Measurements from ENCODE around the gene TXNRD2. TPM values are rescaled to one million over a fixed set of nuclear protein-coding genes. Genes with fewer than 3 reads are reported as not detected.

Gene TXNRD2
- total and polyA plus RNA-seq, 2 donors (not counting 1 experiment from before 2014, with no cell fraction given): 24.8 to 36.2 TPM

DNA sequence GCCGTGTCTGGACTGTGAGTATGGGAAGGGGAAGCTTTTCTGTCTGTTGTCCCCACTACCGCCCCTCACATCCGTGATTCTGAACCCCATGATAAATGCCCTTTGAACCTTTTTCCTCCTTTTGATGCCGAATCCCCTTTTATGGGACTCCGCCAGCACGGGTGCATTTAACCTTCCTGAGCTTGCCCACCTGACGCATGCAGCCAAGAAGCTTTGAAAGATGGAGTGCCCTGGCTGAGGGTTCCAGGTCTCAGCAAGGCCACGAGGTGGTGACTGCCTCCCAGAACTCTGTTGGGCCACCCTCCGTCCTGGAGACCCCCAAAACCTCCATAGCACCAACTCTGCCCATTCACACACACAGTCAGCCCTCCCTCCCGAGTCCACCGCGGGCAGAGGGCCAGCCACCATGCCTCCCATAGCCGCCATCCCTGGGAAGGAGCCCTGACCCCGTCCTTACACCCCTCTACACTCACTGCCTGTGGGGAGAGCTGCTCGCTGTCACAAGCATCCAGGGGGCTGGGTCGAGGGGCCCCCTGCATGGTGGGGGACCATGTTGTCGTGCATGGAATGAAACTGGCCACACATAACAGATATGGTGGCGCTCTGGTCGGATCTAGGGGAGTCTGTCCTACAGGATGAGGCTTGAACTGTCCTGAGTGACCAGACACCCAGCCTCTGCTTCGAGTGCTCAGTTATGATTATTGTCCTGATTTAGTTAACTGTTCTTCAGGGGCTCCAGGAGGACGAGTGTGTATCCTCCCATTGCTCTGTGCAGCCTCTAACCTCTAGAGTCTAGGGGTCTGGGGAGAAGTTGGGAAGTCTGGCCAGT is 868 bp downstream of the TXNRD2 start:
- intact Hi-C loops (cut with micrococcal nuclease): loop anchor here (5.0 kb wide), 1 partner anchor 48 kb away; no protein-coding TSS in a partner anchor
- peak overlapping the region; percentile 52 to 99 (median 83) for H3K4me3 ChIP-seq (ENCODE audit: control extremely low read depth in 1 of 5, extremely low read depth in 1 of 5, insufficient read depth in 1 of 5, low read depth in 2 of 5, low read length in 4 of 5)

More for the DNA sequence above, 868 bp downstream of the TXNRD2 start:
- H3K9ac ChIP-seq (ENCODE audit: low read length): peak overlapping the region; percentile 99
- H3K4me1 ChIP-seq (ENCODE audit: control insufficient read depth in 2 of 2, insufficient read depth in 2 of 2, low read length in 2 of 2): peaks cover 24 to 34% of the 10 kb centered on the region in 2 donors
- WGBS (ENCODE audit: insufficient coverage): 71% methylated on average over 14 of the region's 21 CpGs
- H3K4me1 Mint-ChIP-seq: peaks cover 36% of the 10 kb centered on the region
- peak overlapping the region; percentile 94 for H3K4me2 ChIP-seq (replicated peaks; ENCODE audit: low read depth, low read length, poor library complexity, severe bottlenecking)
- H3K27me3 ChIP-seq (replicated peaks in 1 of 4; ENCODE audit: control extremely low read depth in 1 of 4, control insufficient read depth in 3 of 4, insufficient read depth in 4 of 4, low read length in 3 of 4): no peaks in the 10 kb centered on the region
- H3K27ac Mint-ChIP-seq: peak overlapping the region; percentile 91
- no peaks in the 10 kb centered on the region for H4K20me1 ChIP-seq (ENCODE audit: control insufficient read depth, insufficient read depth, low read length, poor library complexity, severe bottlenecking)
- DNase-seq (no peak), ATAC-seq (ENCODE audit: low read depth) (no peak)
- no peaks in the 10 kb centered on the region for H3K27me3 Mint-ChIP-seq
- peaks cover 0 to 7% (median 2%) of the 10 kb centered on the region in 3 donors for H3K9me3 ChIP-seq (ENCODE audit: control extremely low read depth in 1 of 3, control insufficient read depth in 2 of 3, insufficient read depth in 1 of 3, low read length in 2 of 3)
- H3K4me3 Mint-ChIP-seq: peak overlapping the region; percentile 94
- H3K9me3 Mint-ChIP-seq (ENCODE audit: insufficient read depth): no peaks in the 10 kb centered on the region
- POLR2A ChIA-PET: no interaction called here
- H3K79me2 ChIP-seq (ENCODE audit: control insufficient read depth, insufficient read depth, low read length): peaks cover 43% of the 10 kb centered on the region
- H3K27ac ChIP-seq (ENCODE audit: low read length in 2 of 2): peak overlapping the region; percentile 62 to 85
- CTCF ChIA-PET: interaction anchor here (1.0 to 1.3 kb wide), 2 partner anchors 77 to 210 kb away, joined by 3 to 4 read pairs; no protein-coding TSS in a partner anchor
- no peak for TF ChIP-seq EZH2 (IDR thresholded peaks at IDR 0.05; ENCODE audit: borderline replicate concordance, insufficient read depth, low read depth, low read length, poor library complexity, severe bottlenecking)
- TF ChIP-seq, protein P1, sequence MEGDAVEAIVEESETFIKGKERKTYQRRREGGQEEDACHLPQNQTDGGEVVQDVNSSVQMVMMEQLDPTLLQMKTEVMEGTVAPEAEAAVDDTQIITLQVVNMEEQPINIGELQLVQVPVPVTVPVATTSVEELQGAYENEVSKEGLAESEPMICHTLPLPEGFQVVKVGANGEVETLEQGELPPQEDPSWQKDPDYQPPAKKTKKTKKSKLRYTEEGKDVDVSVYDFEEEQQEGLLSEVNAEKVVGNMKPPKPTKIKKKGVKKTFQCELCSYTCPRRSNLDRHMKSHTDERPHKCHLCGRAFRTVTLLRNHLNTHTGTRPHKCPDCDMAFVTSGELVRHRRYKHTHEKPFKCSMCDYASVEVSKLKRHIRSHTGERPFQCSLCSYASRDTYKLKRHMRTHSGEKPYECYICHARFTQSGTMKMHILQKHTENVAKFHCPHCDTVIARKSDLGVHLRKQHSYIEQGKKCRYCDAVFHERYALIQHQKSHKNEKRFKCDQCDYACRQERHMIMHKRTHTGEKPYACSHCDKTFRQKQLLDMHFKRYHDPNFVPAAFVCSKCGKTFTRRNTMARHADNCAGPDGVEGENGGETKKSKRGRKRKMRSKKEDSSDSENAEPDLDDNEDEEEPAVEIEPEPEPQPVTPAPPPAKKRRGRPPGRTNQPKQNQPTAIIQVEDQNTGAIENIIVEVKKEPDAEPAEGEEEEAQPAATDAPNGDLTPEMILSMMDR (IDR thresholded peaks at IDR 0.05): no peak
- peak overlapping the region; percentile 91 for H2AFZ ChIP-seq (ENCODE audit: insufficient read depth, low read depth, low read length, poor library complexity, severe bottlenecking)
- H3K36me3 ChIP-seq (replicated peaks in 1 of 2; ENCODE audit: control extremely low read depth in 1 of 2, control insufficient read depth in 1 of 2, extremely low read depth in 1 of 2, insufficient read depth in 2 of 2, low read length in 1 of 2): no peaks in the 10 kb centered on the region
